IMR-90 (cell line): ENCODE results near the gene TRAF3. TPM values are rescaled to one million over a fixed set of nuclear protein-coding genes. Genes with fewer than 3 reads are reported as not detected.
A peak's percentile ranks its signal among the peaks of the same experiment; 100 is the strongest.

Source experiments
- ATAC-seq: fragments of 200-7000 bp; cut with Tn5 transposase; 2 replicates; pipeline ENCODE4 v1.9.1; 2020; ENCODE audit warnings: low read depth, mild to moderate bottlenecking, moderate library complexity
- BruUV-seq: library from RNA; stranded (reverse); fragments of 400-500 nt; replicated peaks from 2 replicates; lab custom pipeline; 2021; lab: Mats Ljungman, UMichigan
- CTCF ChIA-PET: fragments of 300-600 bp; formaldehyde crosslinking; extraction: SDS; loops from one replicate; lab custom pipeline; 2021; ENCODE audit warnings: antibody characterized with exemption; lab: Yijun Ruan, JAX
- POLR2A ChIA-PET: fragments of 300-600 bp; sonication (Branson Sonifier 250); formaldehyde crosslinking; loops from one replicate; lab custom pipeline; 2022; ENCODE audit warnings: antibody characterized with exemption; ENCODE audit not compliant: unreplicated experiment; lab: Charles Lee
- DNase-seq: peaks from one replicate; pipeline ENCODE4 v3.0.0; 2013
- H2AFZ ChIP-seq: replicated peaks from 2 replicates; pipeline ENCODE3; 2013; ENCODE audit warnings: low read length, mild to moderate bottlenecking; ENCODE audit not compliant: poor library complexity
- H2AK5ac ChIP-seq: 2 replicates; pipeline ENCODE4 v1.6.1; 2013; ENCODE audit warnings: low read depth, low read length, inconsistent platforms
- H2AK9ac ChIP-seq: replicated peaks from 2 replicates; pipeline ENCODE3; 2013; ENCODE audit warnings: mild to moderate bottlenecking, low read depth, low read length, moderate library complexity; ENCODE audit not compliant: poor library complexity
- H2BK120ac ChIP-seq: 2 replicates; pipeline ENCODE4 v1.6.1; 2013; ENCODE audit warnings: low read depth, low read length, inconsistent platforms
- H2BK15ac ChIP-seq: 3 replicates; pipeline ENCODE4 v1.6.1; 2013; ENCODE audit warnings: low read depth, low read length, inconsistent platforms
- H2BK20ac ChIP-seq: 2 replicates; pipeline ENCODE4 v1.6.1; 2013; ENCODE audit warnings: low read depth, mild to moderate bottlenecking, inconsistent platforms, low read length, moderate library complexity
- H2BK5ac ChIP-seq: 2 replicates; pipeline ENCODE4 v1.6.1; 2013; ENCODE audit warnings: mild to moderate bottlenecking, low read depth, low read length, inconsistent platforms; ENCODE audit not compliant: poor library complexity, severe bottlenecking
- H3K14ac ChIP-seq: replicated peaks from 2 replicates; pipeline ENCODE4 v1.6.1; 2013; ENCODE audit warnings: low read depth, low read length, inconsistent platforms
- H3K18ac ChIP-seq: 2 replicates; pipeline ENCODE4 v1.6.1; 2013; ENCODE audit warnings: low read depth, low read length, control low read depth
- H3K23ac ChIP-seq: 2 replicates; pipeline ENCODE4 v1.6.1; 2013; ENCODE audit warnings: low read depth, low read length, inconsistent platforms
- H3K27ac ChIP-seq: 2 replicates; pipeline ENCODE4 v1.5.1; 2013; ENCODE audit warnings: mild to moderate bottlenecking, control low read depth, low read length; ENCODE audit not compliant: insufficient read depth
- H3K27me3 ChIP-seq: 2 replicates; pipeline ENCODE4 v1.6.1; 2013; ENCODE audit warnings: low read length; ENCODE audit not compliant: control insufficient read depth, insufficient read depth
- H3K36me3 ChIP-seq: 2 replicates; pipeline ENCODE4 v1.6.1; 2013; ENCODE audit warnings: low read length, mixed read lengths; ENCODE audit not compliant: control insufficient read depth, insufficient read depth
- H3K4ac ChIP-seq: 2 replicates; pipeline ENCODE4 v1.6.1; 2013; ENCODE audit warnings: low read depth, low read length, inconsistent platforms
- H3K4me1 ChIP-seq: 2 replicates; pipeline ENCODE4 v1.6.1; 2013; ENCODE audit warnings: low read length, mixed read lengths; ENCODE audit not compliant: control insufficient read depth, insufficient read depth
- H3K4me2 ChIP-seq: 2 replicates; pipeline ENCODE4 v1.6.1; 2013; ENCODE audit warnings: low read depth, mild to moderate bottlenecking, control low read depth, low read length, moderate library complexity
- H3K4me3 ChIP-seq: 2 replicates; pipeline ENCODE4 v1.5.1; 2013; ENCODE audit warnings: low read depth, mild to moderate bottlenecking, control low read depth, low read length, moderate library complexity; ENCODE audit not compliant: insufficient read depth
- H3K56ac ChIP-seq: 2 replicates; pipeline ENCODE4 v1.6.1; 2013; ENCODE audit warnings: low read length, inconsistent platforms; ENCODE audit not compliant: insufficient read depth; ENCODE audit errors: extremely low read depth
- H3K79me1 ChIP-seq, 2 experiments: 2 replicates each; pipeline ENCODE4 v1.6.1; 2013; ENCODE audit warnings: low read length in 2 of 2, inconsistent platforms in 1 of 2, low read depth in 1 of 2
- H3K9ac ChIP-seq: 2 replicates; pipeline ENCODE4 v1.6.1; 2013; ENCODE audit warnings: low read depth, low read length, control low read depth
- H3K9me1 ChIP-seq: 2 replicates; pipeline ENCODE4 v1.6.1; 2013; ENCODE audit warnings: low read length, inconsistent platforms; ENCODE audit not compliant: insufficient read depth
- H3K9me3 ChIP-seq: 2 replicates; pipeline ENCODE4 v1.6.1; 2013; ENCODE audit warnings: low read length; ENCODE audit not compliant: control insufficient read depth, insufficient read depth
- H4K20me1 ChIP-seq: 2 replicates; pipeline ENCODE4 v1.6.1; 2013; ENCODE audit warnings: low read length, inconsistent platforms; ENCODE audit not compliant: insufficient read depth
- H4K5ac ChIP-seq: 2 replicates; pipeline ENCODE4 v1.6.1; 2013; ENCODE audit warnings: mild to moderate bottlenecking, low read depth, low read length, control low read depth
- H4K8ac ChIP-seq, 2 experiments: 2 replicates each; pipeline ENCODE4 v1.6.1; 2013; ENCODE audit warnings: low read depth in 2 of 2, low read length in 2 of 2, control low read depth in 1 of 2, inconsistent platforms in 1 of 2
- H4K91ac ChIP-seq: 2 replicates; pipeline ENCODE4 v1.6.1; 2013; ENCODE audit warnings: low read depth, low read length, inconsistent platforms; ENCODE audit not compliant: insufficient read depth
- BHLHE40 ChIP-seq: fragments of 150-350 bp; IDR thresholded peaks from 2 replicates; pipeline ENCODE4 v1.6.1; 2016; ENCODE audit warnings: mild to moderate bottlenecking, low read depth, low read length
- CEBPB ChIP-seq: IDR thresholded peaks from 2 replicates; pipeline ENCODE4 v1.6.1; 2012; ENCODE audit warnings: low read depth, low read length, improper control_type of control experiment
- CHD1 ChIP-seq: IDR thresholded peaks from 2 replicates; pipeline ENCODE4 v1.6.1; 2012; ENCODE audit warnings: low read depth, low read length, improper control_type of control experiment
- CTCF ChIP-seq: conservative IDR thresholded peaks from 2 replicates; pipeline ENCODE4 v1.5.1; 2012; ENCODE audit warnings: mild to moderate bottlenecking, low read depth, low read length, improper control_type of control experiment
- FOS ChIP-seq: fragments of 150-350 bp; IDR thresholded peaks from 2 replicates; pipeline ENCODE4 v1.6.1; 2016; ENCODE audit warnings: low read depth, low read length
- MAFK ChIP-seq: IDR thresholded peaks from 2 replicates; pipeline ENCODE4 v1.6.1; 2012; ENCODE audit warnings: low read depth, low read length, improper control_type of control experiment
- MAZ ChIP-seq: IDR thresholded peaks from 2 replicates; pipeline ENCODE4 v1.6.1; 2012; ENCODE audit warnings: low read depth, mild to moderate bottlenecking, low read length, improper control_type of control experiment, moderate library complexity, borderline replicate concordance
- MXI1 ChIP-seq: IDR thresholded peaks from 2 replicates; pipeline ENCODE4 v1.6.1; 2012; ENCODE audit warnings: low read depth, mild to moderate bottlenecking, low read length, moderate library complexity, borderline replicate concordance
- NFE2L2 ChIP-seq: fragments of 150-350 bp; IDR thresholded peaks from 2 replicates; pipeline ENCODE4 v1.6.1; 2016; ENCODE audit warnings: low read depth, mild to moderate bottlenecking, low read length
- POLR2A ChIP-seq: IDR thresholded peaks from 2 replicates; pipeline ENCODE4 v1.6.1; 2012; ENCODE audit warnings: mild to moderate bottlenecking, low read depth, low read length
- RAD21 ChIP-seq: IDR thresholded peaks from 2 replicates; pipeline ENCODE4 v1.6.1; 2012; ENCODE audit warnings: low read length, improper control_type of control experiment
- RCOR1 ChIP-seq: IDR thresholded peaks from 2 replicates; pipeline ENCODE4 v1.6.1; 2012; ENCODE audit warnings: mild to moderate bottlenecking, low read length, improper control_type of control experiment; ENCODE audit not compliant: insufficient replicate concordance
- RFX5 ChIP-seq: IDR thresholded peaks from 2 replicates; pipeline ENCODE4 v1.8.0; 2012; ENCODE audit warnings: low read depth, mild to moderate bottlenecking, low read length, moderate library complexity
- SMC3 ChIP-seq: fragments of 150-350 bp; IDR thresholded peaks from 2 replicates; pipeline ENCODE4 v1.6.1; 2016; ENCODE audit warnings: low read depth, mild to moderate bottlenecking, antibody characterized with exemption, low read length, moderate library complexity
- WGBS, 2 experiments: methylation state at CpG; one replicate each; pipeline versions ENCODE4 v1.1.5 to v1.1.7; 2013; ENCODE audit warnings: missing lambda C conversion rate in 2 of 2; ENCODE audit not compliant: insufficient read length in 1 of 2; ENCODE audit errors: extremely low coverage in 2 of 2; 5-methylcytosine and 5-hydroxymethylcytosine counted together
- dilution Hi-C: fragments of 300-500 bp; cut with HindIII; formaldehyde crosslinking; loops from one replicate; pipeline ENCODE4 v1.14.3; 2018; ENCODE audit warnings: low sequenced_read_pairs; ENCODE audit not compliant: unreplicated experiment
- in situ Hi-C: fragments of 300-500 bp; cut with MboI; formaldehyde crosslinking; loops from 3 replicates; pipeline ENCODE4 v1.14.3; 2019; ENCODE audit warnings: low sequenced_read_pairs, inconsistent platforms, mixed read lengths
- intact Hi-C: fragments of 100-400 bp; cut with micrococcal nuclease; formaldehyde crosslinking; loops from 2 replicates; pipeline ENCODE4 v1.10.0; 2022
- polyA plus RNA-seq, 3 experiments: library from polyadenylated mRNA; depleted of rRNA; stranded (reverse); fragments of >200 nt; gene quantifications; 2 replicates each; pipeline ENCODE4 v1.2.3, GENCODE V29; 2012; ENCODE audit warnings: low replicate concordance in 1 of 3
- total RNA-seq: library from RNA; depleted of rRNA; stranded (reverse); fragments of >200 nt; gene quantifications from 2 replicates; pipeline ENCODE4 v1.2.3, GENCODE V29; 2012
- TF ChIP-seq, protein P1 (sequence below): fragments of 150-350 bp; IDR thresholded peaks from 2 replicates; pipeline ENCODE4 v1.6.1; 2016; ENCODE audit warnings: low read depth, mild to moderate bottlenecking, low read length, moderate library complexity, borderline replicate concordance

The TRAF3 gene
- total and polyA plus RNA-seq, 2 of the 4 experiments (the other 2 are of a cell fraction) = 21.2 to 25.3 TPM

GRCh38 chr14:102913341-102914211 is 136.3 kb downstream of the TRAF3 start:
- 87% methylated on average over 19 of the region's 28 CpGs; no CpG with 5 or more reads in 1 of the 2 experiments for WGBS, 2 experiments
- Histone ChIP-seq H3K27ac (no peak overlapping the region), H3K27me3 (no peaks in the 10 kb centered on the region), H3K36me3 (no peaks in the 10 kb centered on the region), H2BK15ac (no peak overlapping the region), H3K9ac (no peak overlapping the region), H3K4me2 (no peak overlapping the region), H3K23ac (no peak overlapping the region), H3K4me3 (no peak overlapping the region), H3K14ac (no peak overlapping the region), H2BK20ac (no peak overlapping the region), H2BK5ac (no peak overlapping the region), H2AK9ac (peak overlapping the region; percentile 26), H3K18ac (no peak overlapping the region), H2BK120ac (no peak overlapping the region), H4K91ac (no peak overlapping the region), H2AK5ac (no peak overlapping the region), H4K5ac (no peak overlapping the region), H4K20me1 (no peaks in the 10 kb centered on the region; the same call in 1 of the 2 replicates), H2AFZ (no peak overlapping the region), H3K56ac (no peak overlapping the region), H4K8ac (no peak overlapping the region), H3K4me1 (no peaks in the 10 kb centered on the region), H3K79me1 (no peaks in the 10 kb centered on the region), H3K9me3 (no peaks in the 10 kb centered on the region), H3K4ac (no peak overlapping the region), H3K9me1 (0 out of 2 replicates have a peak, but pooled peaks cover 2% of the 10 kb centered on the region)
- no TSS peak for BruUV-seq
- ATAC-seq (no peak), DNase-seq (no peak)
- in situ Hi-C loops = loop anchor here (10.0 kb wide), 2 partner anchors 139 to 219 kb away; partner anchors contain the start of gene TRAF3
- intact Hi-C loops = loop anchor here (10.0 kb wide), 1 partner anchor 319 kb away; the partner anchor contains the start of gene RCOR1
- ChIA-PET POLR2A (no interaction called here), CTCF (interaction anchor here (0.6 to 1.1 kb wide), 2 partner anchors 154 to 211 kb away, joined by 3 to 4 read pairs; no protein-coding TSS in a partner anchor)
- dilution Hi-C loops = no loop called here
- TF ChIP-seq FOS = no peak
- no peak for TF ChIP-seq MXI1
- no peak for TF ChIP-seq RCOR1
- no peak for TF ChIP-seq SMC3
- no peak for TF ChIP-seq BHLHE40
- no peak for TF ChIP-seq RFX5
- TF ChIP-seq CTCF = no peak
- TF ChIP-seq POLR2A = no peak
- no peak for TF ChIP-seq RAD21
- TF ChIP-seq NFE2L2 = no peak
- TF ChIP-seq MAZ = no peak
- TF ChIP-seq MAFK = no peak
- TF ChIP-seq CEBPB = no peak
- TF ChIP-seq CHD1 = no peak
- TF ChIP-seq, protein P1, sequence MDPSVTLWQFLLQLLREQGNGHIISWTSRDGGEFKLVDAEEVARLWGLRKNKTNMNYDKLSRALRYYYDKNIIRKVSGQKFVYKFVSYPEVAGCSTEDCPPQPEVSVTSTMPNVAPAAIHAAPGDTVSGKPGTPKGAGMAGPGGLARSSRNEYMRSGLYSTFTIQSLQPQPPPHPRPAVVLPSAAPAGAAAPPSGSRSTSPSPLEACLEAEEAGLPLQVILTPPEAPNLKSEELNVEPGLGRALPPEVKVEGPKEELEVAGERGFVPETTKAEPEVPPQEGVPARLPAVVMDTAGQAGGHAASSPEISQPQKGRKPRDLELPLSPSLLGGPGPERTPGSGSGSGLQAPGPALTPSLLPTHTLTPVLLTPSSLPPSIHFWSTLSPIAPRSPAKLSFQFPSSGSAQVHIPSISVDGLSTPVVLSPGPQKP = no peak
